Measurements from ENCODE around the gene DIP2C.

The DIP2C gene

DNA sequence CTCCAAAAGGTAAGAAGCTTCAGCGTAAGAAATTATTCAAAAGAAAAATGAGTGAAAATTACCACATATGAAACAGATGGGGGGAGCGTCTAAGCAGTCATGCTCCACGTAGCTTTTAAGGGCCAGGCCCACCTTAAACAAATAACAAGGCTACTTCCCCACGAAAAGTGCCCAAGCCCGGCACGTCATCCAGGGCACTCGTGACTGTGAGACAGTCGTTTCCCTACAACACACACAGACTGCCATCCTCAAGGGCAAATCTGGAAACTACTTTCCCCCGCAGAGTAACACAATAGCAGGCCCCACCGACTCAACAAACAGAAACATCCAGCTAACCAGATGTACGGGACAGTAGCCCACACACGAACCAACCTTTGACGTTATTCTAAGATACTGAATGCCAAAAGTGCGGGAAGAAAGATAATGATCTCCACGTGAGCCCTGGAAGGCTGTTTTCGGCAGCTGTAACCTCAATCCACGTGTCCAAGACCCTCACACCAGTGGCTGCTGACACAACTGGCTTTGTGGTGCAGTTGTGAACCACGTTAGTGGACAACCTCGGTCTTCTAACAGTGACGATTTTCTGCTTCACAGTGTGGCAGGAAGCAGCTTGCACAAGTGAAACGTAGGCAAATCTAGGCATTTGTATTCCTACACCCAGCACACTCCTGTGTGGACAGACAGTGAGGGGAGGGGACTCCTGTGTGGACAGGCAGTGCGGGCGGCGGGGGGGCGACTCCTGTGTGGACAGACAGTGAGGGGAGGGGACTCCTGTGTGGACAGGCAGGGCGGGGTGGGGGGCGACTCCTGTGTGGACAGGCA, 302.5 kb downstream of the DIP2C start:
- DNase-seq, result no peak

DNA sequence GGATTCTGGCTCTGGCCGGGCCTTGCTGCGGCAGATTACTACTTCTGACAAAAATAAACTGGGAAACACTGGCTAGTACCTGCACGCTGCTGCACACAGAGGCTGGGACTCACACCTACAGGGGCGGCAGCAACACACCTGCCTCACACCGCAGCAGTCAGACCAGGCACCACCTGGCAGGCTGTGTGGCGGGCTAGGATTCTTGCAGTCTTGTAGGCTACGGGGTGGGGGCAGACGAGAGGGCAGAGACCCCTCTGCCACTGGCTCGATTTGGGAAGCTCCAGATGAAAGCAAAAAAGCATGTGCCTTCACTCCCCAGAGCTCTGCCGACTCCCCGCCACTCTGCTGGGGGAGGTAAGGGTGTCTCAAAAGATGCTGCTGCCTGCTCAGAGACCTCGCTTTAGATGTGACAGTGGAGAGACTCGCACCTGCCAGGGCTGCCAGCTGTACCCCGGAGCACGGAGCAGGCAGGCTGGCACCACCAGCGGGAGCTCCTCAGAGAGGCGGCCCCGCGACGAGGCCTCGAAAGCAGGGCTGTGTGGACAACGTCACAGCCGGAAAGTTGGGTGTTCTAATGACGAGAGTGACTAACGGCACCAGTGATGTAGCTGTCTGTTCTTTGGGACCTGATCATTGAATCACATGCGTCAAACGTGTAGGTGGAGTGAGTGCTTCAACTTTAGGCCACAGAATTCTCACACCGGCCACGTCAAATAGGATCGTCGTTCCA, 303.7 kb downstream of the DIP2C start:
- DNase-seq, result no peak

DNA sequence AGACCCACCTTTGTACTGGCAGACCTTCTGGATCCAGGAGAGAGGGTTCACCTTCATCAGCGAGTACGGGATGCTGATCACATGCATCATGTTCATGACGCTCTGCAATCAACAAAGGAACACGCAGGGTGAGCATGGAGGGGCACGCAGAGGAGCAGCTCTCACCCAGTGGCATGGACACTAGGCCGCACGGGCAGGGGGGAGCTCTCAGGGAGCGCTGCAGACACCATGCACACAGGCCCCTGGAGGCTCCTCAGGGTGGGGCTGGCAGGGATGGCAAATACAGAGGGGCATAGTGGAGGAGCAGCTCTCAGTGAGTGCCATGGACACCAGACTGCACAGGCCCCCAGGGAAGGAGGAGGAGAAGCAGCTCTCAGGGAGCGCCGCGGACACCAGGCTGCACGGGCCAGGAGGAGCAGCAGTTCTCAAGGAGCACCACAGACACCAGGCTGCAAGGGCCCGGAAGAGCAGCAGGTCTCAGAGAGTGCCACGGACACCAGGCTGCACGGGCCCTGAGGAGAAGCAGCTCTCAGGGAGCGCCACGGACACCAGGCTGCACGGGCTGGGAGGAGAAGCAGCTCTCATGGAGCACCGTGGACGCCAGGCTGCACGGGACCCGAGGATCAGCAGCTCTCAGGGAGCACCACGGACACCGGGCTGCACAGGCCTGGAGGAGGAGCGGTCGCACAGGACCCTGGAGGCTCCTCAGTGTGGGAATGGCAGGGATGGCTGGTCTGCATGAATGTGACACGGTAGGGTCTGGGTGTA, 304.7 kb downstream of the DIP2C start:
- no peak for DNase-seq

DNA sequence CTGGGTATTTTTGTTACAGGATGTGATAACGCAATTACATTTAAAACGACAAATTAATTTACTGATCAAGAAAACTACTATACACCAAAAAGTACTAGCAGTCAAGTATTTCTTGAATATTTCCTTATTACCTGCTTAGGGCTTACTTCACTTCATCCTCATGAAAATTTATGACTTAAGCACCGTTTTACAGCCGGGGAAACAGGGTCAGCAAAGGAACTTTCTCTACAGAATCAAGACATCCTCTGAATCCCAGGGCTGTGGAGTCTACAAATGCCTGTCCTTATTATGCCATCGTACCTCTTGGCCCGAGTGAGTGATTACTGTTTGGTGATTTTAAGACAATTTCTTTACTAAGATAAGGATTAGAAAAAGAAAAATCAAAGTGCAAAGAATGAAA, 305.9 kb downstream of the DIP2C start:
- DNase-seq, result no peak

DNA sequence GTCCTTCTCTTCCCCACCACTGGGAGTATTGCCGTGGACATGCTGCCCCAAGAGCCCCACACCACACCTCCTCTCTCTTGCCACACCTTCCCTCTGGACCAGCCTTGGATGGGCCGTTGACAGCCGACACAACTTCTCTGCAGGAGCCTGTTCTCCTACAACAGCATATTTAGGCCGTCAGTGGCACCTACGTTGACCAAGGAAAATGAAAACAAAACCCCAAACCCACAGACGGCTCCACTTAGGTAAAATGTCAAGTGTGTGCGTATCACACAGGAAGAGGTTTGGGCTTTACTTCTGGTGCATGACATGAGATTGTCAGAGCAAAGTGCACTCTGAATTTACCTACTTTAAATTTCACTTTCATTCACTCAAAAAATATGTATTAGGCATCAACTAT, 307.7 kb downstream of the DIP2C start:
- peak in 2 of 5 experiments; percentile 63 to 83 for DNase-seq

DNA sequence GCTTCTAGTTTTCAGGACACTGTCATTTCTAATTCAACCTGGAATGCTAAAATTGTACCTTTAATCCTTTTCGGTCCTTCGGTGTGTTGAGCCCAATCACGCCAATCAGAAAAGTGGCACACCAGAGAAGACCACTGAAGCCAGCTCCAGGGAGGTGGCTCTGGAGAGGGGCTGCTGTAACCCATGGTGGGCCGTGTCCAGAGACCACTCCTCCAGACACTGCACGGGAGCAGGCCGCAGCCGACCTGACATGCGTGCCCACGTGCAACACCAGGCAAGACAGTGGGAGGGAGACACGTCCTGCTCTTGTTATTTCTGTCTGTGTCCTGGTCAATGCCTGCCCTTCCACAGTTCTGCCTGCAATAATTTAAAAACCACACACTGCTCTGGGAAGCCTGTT, 308.1 kb downstream of the DIP2C start:
- no peak for DNase-seq

DNA sequence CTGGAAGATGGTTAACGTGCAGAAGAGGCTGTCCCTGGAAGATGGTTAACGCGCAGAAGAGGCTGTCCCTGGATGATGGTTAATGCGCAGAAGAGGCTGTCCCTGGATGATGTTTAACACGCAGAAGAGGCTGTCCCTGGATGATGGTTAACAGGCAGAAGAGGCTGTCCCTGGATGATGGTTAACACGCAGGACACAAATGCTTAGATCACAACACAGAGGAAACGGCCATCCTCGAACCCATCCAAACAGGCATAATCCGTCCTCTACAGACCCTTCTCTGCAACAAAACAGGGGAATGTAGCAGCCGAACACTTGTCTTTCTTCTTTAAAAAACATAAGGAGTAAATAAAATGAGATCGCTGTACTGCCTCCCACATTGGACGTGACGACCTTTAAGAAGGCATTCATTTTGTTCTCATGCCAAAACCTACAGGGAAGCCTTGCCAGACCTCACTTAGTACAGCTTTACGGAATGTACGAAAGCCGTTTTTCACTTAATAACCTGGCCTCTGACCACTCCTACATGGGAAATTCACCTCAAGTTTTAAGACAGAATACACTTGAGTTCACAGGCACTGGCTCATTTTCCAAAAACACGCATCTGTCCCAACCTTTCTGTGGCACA, 309.0 kb downstream of the DIP2C start:
- DNase-seq, result no peak

DNA sequence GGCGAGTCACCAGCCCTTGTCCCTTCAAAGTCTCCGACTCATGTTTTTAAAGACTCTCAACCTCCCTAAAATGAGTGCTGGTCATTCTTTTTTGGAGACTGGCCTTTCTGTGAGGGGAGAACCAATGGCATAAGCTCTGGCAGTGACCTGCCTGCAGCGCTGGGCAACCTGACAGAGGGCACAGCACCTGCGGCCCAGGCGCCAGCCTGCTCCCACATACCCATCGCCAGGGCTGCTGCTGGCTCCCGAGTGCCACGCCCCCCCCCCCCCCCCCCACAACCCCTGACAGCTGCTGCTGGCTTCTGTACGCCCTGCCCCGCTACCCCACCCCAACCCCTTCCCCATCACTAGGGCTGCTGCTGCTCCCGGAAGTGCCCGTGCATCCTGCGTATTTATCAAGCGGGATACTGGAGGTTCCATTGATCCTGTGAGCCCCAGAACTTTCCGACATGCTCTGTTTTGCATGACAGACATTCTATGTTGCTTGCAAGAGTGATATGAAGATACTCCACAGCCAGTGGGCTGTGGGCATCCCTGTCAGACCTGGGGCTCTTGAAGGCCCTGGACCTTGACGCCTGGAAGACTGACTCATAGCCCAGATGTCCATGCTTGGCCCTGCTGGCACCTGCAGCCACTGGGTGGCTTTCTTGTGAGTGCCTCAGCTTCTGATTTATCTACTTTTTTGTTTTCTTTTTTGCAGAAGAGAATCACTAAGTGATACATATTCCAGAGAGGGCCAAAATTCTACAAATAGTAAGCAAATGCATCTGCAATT, 310.4 kb downstream of the DIP2C start:
- no peak for DNase-seq

DNA sequence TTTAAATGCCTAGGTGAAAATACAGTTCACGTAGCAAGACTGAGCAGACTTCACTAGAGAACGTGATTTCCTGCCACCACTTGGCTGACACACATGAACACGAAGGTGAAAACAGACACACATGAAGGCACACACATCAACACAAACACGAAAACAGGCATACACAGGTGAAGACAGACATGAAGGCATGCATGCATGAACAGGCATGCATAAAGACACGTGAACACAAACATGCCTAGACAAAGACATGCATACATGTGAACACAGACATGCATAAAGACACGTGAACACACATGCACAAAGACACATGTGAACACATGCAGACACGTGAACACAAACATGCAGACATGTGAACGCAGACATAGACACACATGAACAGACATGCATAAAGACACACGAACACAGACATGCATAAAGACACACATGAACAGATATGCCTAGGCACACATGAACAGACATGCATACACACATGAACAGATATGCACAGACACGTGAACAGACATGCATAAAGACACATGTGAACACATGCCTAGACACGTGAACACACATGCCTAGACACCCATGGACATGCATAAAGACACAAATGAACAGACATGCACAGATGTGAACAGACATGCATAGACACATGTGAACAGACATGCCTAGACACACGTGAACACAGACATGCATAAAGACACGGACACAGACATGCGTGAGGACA, 311.1 kb downstream of the DIP2C start:
- no peak for DNase-seq

DNA sequence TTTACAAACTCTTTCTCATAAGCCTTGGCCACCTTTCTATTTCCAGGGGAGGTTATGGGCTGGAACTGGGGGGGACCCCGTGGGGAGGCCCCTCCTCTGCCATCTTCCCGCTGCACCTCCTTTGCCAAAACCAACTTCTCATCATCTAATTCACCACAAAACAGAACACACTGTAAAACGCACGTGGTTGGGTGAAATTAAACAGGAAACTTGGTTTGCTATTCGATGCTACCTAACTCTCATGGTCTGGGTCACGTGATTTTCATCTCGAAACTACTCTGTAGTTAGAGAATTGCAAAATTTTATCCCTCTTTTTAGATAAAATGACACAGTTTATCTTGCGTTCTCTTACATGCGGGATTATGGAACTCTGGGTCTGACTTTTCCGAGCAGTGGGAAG, 312.2 kb downstream of the DIP2C start:
- DNase-seq, result peak in 2 of 5 experiments; percentile 12 to 24

DNA sequence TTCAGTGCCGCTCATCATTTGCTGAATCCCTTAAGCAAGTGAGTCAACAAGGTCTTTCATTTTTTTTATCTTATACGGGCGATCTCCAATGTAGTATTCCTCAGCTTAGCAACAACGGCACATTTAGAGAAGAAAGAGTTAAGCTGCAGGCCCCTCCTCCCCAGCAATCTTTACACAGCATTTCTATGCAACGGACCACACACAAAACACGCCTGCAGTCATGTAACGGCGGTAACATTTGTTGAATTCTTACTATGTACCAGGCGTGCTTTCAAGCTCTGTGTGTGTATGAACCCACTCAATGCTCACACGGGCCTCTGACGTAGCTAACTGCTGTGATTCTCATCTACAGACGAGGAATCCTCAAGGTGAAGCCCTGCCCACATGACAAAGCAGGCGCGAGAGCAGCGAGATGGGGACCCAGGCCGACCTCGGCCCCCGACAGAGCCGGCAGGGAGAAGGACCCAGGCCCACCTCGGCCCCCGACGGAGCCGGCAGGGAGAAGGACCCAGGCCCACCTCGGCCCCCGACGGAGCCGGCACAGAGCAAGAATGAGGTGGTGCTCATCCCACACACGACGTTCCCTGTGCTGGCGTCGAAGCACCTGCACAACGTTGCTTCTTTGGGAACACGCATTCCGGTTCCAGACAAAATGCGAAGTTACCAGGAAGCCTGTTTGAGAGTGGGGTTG, 313.5 kb downstream of the DIP2C start:
- no peak for DNase-seq

DNA sequence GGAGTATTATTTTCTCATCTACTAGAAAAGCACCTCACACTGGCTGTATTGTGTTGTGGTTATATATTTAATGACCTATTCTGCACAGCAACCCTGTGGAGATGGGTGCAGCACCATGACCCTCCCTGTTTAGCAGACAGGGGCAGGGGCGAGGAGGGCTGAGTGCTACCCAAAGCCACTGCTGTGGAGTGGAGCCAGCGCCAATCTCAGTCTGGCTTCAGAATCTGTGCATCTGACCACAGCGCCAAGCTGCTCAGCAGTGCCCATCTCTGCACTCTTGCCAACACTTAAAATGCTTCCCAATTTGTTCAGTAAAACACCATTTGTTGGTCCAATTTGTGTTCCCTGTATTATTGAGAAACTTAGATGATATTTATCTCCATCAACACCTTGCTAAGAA, 315.1 kb downstream of the DIP2C start:
- DNase-seq, result no peak

DNA sequence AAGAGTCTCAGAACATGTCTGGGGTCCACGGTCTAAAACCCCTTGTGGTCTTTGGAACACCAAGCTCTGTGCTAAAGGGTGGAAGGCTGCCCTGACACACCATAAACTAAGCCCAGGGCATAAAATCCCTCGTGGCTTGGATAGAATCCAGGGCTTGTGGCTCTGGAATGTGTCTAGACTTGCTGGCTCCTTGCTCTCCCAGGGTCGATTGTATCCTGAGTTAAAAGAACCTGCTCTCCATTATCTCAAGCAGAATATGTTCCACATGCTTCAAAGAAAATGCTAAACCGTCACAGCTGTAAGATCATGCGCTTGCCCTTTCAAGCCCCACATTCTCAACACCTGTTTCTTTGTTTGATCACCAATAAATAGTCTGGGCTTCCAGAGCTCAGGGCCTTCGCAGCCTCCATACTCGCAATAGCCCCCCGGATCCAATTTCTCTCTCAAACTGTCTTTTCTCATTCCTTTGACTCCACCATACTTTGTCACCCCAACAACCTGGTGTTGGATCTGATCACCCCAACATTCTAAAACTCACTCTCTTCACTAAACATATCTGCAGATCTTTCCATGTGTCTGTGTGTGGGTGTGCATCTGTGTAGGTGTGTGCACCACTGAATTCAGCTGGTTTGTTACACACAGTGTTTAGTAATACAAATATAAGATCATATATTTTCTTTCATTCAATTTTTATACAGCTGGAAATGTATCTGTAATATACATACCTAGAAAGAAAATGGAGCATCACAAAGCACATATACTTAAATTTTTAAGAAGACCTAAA, 315.8 kb downstream of the DIP2C start:
- DNase-seq, result no peak

DNA sequence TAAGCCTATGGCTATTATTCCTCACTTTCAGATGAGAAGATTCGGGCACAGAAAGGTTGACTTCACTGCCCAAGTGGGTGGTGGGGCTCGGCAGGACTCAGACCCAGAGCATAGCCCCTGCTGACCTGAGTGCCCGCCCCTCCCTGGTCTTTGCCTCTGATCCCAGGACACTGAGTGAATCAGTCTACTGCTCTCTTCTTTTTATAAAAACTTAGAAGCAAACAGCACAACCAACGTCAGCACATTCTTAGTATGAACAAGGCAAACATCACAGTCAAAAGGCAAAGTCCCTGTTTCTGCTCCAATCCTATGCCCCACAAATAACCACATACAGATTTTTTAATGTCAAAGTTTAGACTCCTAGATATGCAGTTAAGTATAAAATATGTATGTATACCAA, 316.5 kb downstream of the DIP2C start:
- no peak for DNase-seq

DNA sequence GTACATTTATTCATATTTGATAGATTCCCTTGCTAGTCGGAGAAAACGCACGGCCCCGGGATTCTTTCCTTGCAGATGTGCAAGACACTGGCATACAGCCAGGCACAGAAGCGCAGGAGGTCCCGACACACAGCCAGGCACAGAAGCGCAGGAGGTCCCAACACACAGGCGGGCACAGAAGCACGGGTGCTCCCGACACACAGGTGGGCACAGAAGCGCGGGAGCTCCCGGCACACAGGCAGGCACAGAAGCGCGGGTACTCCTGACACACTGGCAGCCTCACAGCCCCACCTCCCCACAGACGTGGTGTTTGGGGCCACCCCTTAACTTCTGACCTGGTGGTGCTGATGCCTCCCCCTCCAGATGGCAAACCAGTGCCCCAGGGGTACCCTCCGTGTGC, 316.9 kb downstream of the DIP2C start:
- DNase-seq, result no peak

DNA sequence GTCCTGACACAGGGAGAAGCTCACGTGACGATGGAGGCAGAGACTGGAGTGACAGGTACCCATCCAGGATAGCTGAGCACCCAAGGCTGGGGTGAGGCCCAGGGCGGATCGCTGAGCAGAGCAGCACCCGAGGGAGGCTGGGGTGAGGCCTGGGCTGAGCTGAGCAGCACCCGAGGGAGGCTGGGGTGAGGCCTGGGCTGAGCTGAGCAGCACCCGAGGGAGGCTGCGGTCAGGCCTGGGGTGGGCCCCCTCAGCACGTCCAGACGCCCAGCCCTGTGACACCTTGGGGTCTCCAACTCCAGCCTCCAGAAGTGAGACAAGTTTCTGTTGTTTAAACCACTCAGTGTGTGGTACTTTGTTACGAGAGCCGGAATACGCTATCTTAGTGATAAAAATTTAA, 318.0 kb downstream of the DIP2C start:
- DNase-seq, result no peak

DNA sequence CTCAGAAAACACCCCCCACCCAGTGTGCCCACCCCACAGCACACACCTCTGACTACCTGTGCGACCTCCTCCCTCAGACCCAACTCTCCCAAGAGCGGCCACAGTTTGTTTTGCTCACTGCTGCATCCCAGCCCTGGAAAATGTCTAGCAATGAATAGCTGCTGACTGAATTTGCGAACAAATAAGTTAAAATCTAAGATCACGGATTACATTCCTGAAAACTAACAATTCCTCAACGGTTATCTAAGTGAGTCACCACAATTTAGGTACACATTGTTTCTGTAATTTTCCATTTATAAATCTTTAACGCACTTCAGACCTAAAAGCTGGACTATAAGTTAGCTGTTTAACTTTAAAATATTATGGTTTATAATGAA, 319.0 kb downstream of the DIP2C start:
- DNase-seq, result no peak

DNA sequence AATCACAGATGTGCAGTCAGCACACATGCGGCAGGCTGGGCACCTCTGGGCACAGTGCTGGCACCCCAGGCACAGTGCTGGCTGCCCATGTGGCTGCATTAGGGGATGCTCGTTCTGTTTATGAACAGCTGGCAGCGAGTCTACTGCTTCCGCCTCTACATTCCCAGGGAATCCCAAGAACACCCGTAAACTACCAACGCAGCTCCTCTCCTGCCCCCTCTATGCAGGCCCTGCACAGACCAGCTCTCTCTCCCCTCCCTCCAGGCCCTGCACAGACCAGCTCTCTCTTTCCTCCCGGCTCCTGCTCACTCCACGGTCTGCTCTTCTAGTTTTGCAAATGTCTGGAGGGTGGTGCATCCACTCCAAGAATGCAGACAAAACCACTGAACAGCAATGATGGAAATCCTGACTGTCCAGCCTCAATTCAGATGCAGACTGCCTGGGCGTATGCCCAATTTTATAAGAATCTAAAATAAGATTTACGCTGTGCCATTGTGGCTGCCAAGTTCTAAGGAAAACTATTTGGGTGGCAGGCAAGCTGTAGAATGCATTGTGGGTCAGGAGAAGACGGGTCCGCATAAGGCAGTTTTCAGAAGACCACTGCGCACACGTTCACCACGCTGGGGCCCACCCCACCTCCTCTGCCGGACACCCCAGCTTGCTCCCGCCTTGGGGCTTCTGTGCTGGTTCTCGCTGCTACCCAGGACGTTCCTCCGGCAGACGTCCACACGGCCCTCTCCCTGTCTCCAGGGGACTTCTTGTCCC, 319.6 kb downstream of the DIP2C start:
- no peak for DNase-seq

DNA sequence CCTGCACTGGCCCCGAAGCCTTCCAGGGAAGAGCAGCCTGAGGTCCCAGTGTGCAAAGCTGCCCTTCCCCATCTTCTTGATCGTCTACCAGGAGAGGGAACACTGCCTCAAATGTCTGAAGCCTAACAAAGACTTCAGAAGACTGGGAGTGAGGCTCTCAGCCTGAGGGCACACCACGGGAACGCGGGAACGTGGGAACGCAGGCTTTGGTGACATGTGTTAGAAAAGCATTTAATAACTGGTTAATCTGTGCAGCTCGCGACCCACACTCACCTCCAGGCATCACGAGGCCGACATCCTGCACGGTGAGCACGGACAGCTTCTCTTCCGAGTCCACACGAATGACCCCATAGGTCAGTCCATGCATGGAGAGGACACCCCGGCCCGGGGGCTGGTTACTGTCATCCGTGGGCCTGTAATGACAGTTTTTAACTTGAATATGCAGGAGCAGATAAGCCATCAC, 320.2 kb downstream of the DIP2C start:
- DNase-seq, result no peak

Measured in T-helper 2 cell (primary cell).